Osteoblast (primary cell): ENCODE results near the gene ABI3BP. TPM values are rescaled to one million over a fixed set of nuclear protein-coding genes. Genes with fewer than 3 reads are reported as not detected.

Source experiments
- DNase-seq: peaks from one replicate; pipeline ENCODE4 v3.0.0; 2011; ENCODE audit warnings: low spot score, mixed read lengths; ENCODE audit not compliant: insufficient read length; ENCODE audit errors: missing footprints
- H2AFZ ChIP-seq: 2 replicates; pipeline ENCODE4 v1.6.0; 2011; ENCODE audit warnings: mild to moderate bottlenecking, low read length
- H3K27ac ChIP-seq: 2 replicates; pipeline ENCODE4 v1.5.1; 2011; ENCODE audit warnings: mild to moderate bottlenecking, low read depth, low read length, moderate library complexity
- H3K27me3 ChIP-seq: 2 replicates; pipeline ENCODE4 v1.6.0; 2012; ENCODE audit warnings: mild to moderate bottlenecking, control low read depth, inconsistent platforms, low read length, moderate library complexity; ENCODE audit not compliant: insufficient read depth
- H3K36me3 ChIP-seq: 2 replicates; pipeline ENCODE4 v1.5.1; 2011; ENCODE audit warnings: mild to moderate bottlenecking, low read length, control low read depth, moderate library complexity; ENCODE audit not compliant: insufficient read depth
- H3K4me1 ChIP-seq: 2 replicates; pipeline ENCODE4 v1.5.1; 2011; ENCODE audit warnings: mild to moderate bottlenecking, low read length, control low read depth, moderate library complexity; ENCODE audit not compliant: insufficient read depth
- H3K4me2 ChIP-seq: 2 replicates; pipeline ENCODE4 v1.6.0; 2011; ENCODE audit warnings: mild to moderate bottlenecking, low read length; ENCODE audit not compliant: insufficient read depth
- H3K4me3 ChIP-seq: fragments of 200-600 bp; sonication (generic); 3 replicates; pipeline ENCODE4 v1.5.1; 2012; ENCODE audit warnings: mild to moderate bottlenecking, low read length, inconsistent platforms; ENCODE audit not compliant: insufficient read depth
- H3K79me2 ChIP-seq: 2 replicates; pipeline ENCODE4 v1.6.0; 2012; ENCODE audit warnings: mild to moderate bottlenecking, low read length, control low read depth, inconsistent platforms; ENCODE audit not compliant: insufficient read depth
- H3K9me3 ChIP-seq: 2 replicates; pipeline ENCODE4 v1.5.1; 2011; ENCODE audit warnings: low read depth, low read length, control low read depth
- H4K20me1 ChIP-seq: 2 replicates; pipeline ENCODE4 v1.6.0; 2012; ENCODE audit warnings: mild to moderate bottlenecking, low read length, control low read depth; ENCODE audit not compliant: insufficient read depth
- total RNA-seq: library from RNA; depleted of rRNA; stranded (reverse); fragments of >200 nt; gene quantifications from 2 replicates; pipeline ENCODE4 v1.2.3, GENCODE V29; 2012
- TF ChIP-seq, protein P1 (sequence below): IDR thresholded peaks from 2 replicates; pipeline ENCODE4 v1.5.1; 2011; ENCODE audit warnings: mild to moderate bottlenecking, low read depth, low read length, moderate library complexity; ENCODE audit errors: extremely low read depth

Gene ABI3BP
- total RNA-seq, 1 donor, result 130 TPM

DNA sequence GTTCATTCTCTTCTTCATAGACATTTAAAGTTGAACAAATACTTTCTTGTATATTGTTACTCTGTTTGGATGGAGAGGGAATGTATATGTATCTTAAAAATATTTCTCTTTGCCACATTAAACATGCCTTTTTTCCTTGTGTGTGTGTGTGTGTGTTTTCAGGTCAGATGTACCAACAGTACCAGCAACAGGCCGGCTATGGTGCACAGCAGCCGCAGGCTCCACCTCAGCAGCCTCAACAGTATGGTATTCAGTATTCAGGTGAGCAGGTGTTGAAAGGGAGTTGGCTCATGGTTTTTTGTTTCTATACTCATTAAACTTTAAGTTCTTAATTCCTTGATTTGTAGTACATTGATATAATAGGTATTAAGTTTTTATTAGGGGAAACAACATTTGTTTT is 248.6 kb downstream of the ABI3BP start:
- Histone ChIP-seq H3K27me3 (no peaks in the 10 kb centered on the region), H3K36me3 (peaks cover 89% of the 10 kb centered on the region)

DNA sequence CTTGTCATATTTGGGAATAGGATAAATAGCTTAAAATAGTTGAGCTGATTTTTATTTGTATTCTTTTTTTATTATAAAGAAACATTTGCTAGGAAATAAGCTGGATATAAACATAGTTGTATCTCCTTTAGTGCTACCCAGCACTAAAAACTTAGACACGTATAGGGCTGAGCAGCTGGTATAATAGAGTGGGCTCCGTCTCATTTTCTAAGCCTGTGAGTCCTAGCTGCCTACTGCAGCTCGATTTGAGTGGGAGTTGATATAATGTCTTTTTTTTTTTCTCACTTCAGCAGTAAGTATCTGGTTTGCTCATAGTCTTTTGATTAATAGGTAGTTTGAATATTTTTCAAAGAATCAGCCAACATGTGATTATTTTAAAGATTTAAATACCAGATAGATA is 249.7 kb downstream of the ABI3BP start:
- Histone ChIP-seq H4K20me1 (peaks cover 4% of the 10 kb centered on the region), H3K4me3 (no peak overlapping the region), H3K9me3 (no peaks in the 10 kb centered on the region), H3K4me1 (peaks cover 4% of the 10 kb centered on the region), H3K36me3 (peaks cover 89% of the 10 kb centered on the region), H2AFZ (no peak overlapping the region), H3K4me2 (no peak overlapping the region), H3K27me3 (no peaks in the 10 kb centered on the region), H3K27ac (no peak overlapping the region), H3K79me2 (peaks cover 15% of the 10 kb centered on the region)
- TF ChIP-seq, protein P1, sequence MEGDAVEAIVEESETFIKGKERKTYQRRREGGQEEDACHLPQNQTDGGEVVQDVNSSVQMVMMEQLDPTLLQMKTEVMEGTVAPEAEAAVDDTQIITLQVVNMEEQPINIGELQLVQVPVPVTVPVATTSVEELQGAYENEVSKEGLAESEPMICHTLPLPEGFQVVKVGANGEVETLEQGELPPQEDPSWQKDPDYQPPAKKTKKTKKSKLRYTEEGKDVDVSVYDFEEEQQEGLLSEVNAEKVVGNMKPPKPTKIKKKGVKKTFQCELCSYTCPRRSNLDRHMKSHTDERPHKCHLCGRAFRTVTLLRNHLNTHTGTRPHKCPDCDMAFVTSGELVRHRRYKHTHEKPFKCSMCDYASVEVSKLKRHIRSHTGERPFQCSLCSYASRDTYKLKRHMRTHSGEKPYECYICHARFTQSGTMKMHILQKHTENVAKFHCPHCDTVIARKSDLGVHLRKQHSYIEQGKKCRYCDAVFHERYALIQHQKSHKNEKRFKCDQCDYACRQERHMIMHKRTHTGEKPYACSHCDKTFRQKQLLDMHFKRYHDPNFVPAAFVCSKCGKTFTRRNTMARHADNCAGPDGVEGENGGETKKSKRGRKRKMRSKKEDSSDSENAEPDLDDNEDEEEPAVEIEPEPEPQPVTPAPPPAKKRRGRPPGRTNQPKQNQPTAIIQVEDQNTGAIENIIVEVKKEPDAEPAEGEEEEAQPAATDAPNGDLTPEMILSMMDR, result no peak
- DNase-seq, result no peak

More for the DNA sequence above, 248.6 kb downstream of the ABI3BP start:
- peak overlapping the region; percentile 4 for H3K27ac ChIP-seq
- H3K4me2 ChIP-seq, result no peak overlapping the region
- H3K9me3 ChIP-seq, result no peaks in the 10 kb centered on the region
- H3K4me1 ChIP-seq, result peaks cover 4% of the 10 kb centered on the region
- H3K4me3 ChIP-seq, result no peak overlapping the region
- peaks cover 4% of the 10 kb centered on the region for H4K20me1 ChIP-seq
- TF ChIP-seq, protein P1, result no peak
- H3K79me2 ChIP-seq, result peaks cover 13% of the 10 kb centered on the region
- H2AFZ ChIP-seq, result no peak overlapping the region
- DNase-seq, result no peak

DNA sequence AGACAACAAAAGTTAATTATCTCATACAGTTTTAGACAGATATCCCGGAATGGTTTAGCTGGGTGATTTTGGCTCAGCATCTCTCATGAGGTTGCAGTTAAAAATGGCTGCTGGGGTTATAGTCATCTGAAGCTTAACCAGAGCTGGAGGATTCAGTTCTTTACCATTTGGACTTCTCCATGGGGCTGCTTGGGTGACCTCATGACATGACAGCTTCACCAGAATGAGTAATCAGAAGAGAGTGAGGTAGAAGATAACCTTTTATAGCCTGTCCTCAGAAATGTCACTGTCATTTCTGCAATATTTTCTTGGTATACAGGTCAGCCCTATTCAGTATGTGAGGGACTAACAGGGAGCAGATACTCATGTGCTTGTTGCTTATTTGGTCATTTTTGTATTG is 253.0 kb downstream of the ABI3BP start:
- TF ChIP-seq, protein P1, result no peak
- Histone ChIP-seq H3K79me2 (peaks cover 43% of the 10 kb centered on the region), H4K20me1 (peaks cover 9% of the 10 kb centered on the region), H3K4me3 (no peak overlapping the region), H3K4me1 (no peaks in the 10 kb centered on the region), H3K36me3 (peaks cover 89% of the 10 kb centered on the region), H2AFZ (no peak overlapping the region), H3K27ac (peak overlapping the region; percentile 13), H3K4me2 (no peak overlapping the region), H3K27me3 (no peaks in the 10 kb centered on the region), H3K9me3 (no peaks in the 10 kb centered on the region)
- DNase-seq, result no peak

DNA sequence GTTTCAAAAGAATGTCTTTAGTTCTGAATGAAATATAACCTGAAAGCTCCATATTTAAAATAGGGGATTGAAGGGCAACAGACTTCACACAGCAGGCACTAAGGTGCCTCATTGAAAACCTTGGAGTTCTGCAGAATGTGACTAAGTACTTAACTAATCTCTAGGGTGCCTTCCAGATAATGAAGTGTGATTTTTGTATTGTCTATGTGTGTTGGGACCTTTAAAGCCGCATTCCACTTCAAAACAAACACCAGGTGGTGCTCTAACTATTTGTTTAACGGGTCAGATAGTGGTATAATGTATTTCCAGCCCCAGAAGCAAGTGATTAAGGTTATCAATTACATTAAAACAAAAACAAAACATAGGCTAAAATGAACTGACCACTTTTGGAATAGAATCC is 255.9 kb downstream of the ABI3BP start:
- H3K9me3 ChIP-seq, result no peaks in the 10 kb centered on the region
- H3K36me3 ChIP-seq, result peaks cover 73% of the 10 kb centered on the region
- DNase-seq, result no peak
- H3K27ac ChIP-seq, result no peak overlapping the region
- no peaks in the 10 kb centered on the region for H3K4me1 ChIP-seq
- H3K79me2 ChIP-seq, result peaks cover 67% of the 10 kb centered on the region
- H3K4me2 ChIP-seq, result no peak overlapping the region
- H3K4me3 ChIP-seq, result no peak overlapping the region
- TF ChIP-seq, protein P1, result peak; percentile 37
- peaks cover 17% of the 10 kb centered on the region for H4K20me1 ChIP-seq
- H2AFZ ChIP-seq, result no peak overlapping the region
- no peaks in the 10 kb centered on the region for H3K27me3 ChIP-seq
